Calu3 (cell line): ENCODE results near the gene LRRC49. TPM values are rescaled to one million over a fixed set of nuclear protein-coding genes. Genes with fewer than 3 reads are reported as not detected.

Experiments
- BruUV-seq: library from RNA; stranded (reverse); fragments of 400-500 nt; replicated peaks from 2 replicates; lab custom pipeline; 2021; lab: Mats Ljungman, UMichigan
- CTCF ChIA-PET: fragments of 300-600 bp; sonication (Branson Sonifier 250); formaldehyde crosslinking; loops from one replicate; lab custom pipeline; 2022; ENCODE audit warnings: antibody characterized with exemption; lab: Charles Lee
- DNase-seq: peaks from one replicate; pipeline ENCODE4 v3.0.0; 2022
- H3K27ac Mint-ChIP-seq: one replicate; pipeline ENCODE4 v1.8.0; 2022; ENCODE audit warnings: mixed read lengths; ENCODE audit not compliant: unreplicated experiment
- H3K27me3 Mint-ChIP-seq: one replicate; pipeline ENCODE4 v1.8.0; 2022; ENCODE audit warnings: mixed read lengths; ENCODE audit not compliant: unreplicated experiment
- H3K36me3 Mint-ChIP-seq: one replicate; pipeline ENCODE4 v1.8.0; 2022; ENCODE audit warnings: mild to moderate bottlenecking, moderate library complexity, mixed read lengths; ENCODE audit not compliant: insufficient read depth, unreplicated experiment
- H3K4me1 Mint-ChIP-seq: one replicate; pipeline ENCODE4 v1.8.0; 2022; ENCODE audit warnings: mild to moderate bottlenecking, low read depth, mixed read lengths; ENCODE audit not compliant: unreplicated experiment
- H3K4me3 Mint-ChIP-seq: one replicate; pipeline ENCODE4 v1.8.0; 2022; ENCODE audit warnings: mild to moderate bottlenecking, low read depth, moderate library complexity, mixed read lengths; ENCODE audit not compliant: unreplicated experiment
- H3K9me3 Mint-ChIP-seq: one replicate; pipeline ENCODE4 v1.8.0; 2022; ENCODE audit warnings: low read depth, mixed read lengths; ENCODE audit not compliant: unreplicated experiment
- intact Hi-C: fragments of 100-400 bp; cut with micrococcal nuclease; formaldehyde crosslinking; loops from one replicate; pipeline ENCODE4 v1.10.0; 2022; ENCODE audit not compliant: unreplicated experiment
- total RNA-seq: library from RNA; stranded (reverse); gene quantifications from 2 replicates; pipeline ENCODE4 v1.2.3, GENCODE V29; 2022
- TF ChIP-seq, protein P1 (sequence below): fragments of 200-600 bp; IDR thresholded peaks from one replicate; pipeline ENCODE4 v1.8.0; 2022; ENCODE audit warnings: antibody characterized with exemption; ENCODE audit not compliant: unreplicated experiment

Gene LRRC49
- total RNA-seq, 1 experiment from 2014 or later, result 6.3 TPM

DNA sequence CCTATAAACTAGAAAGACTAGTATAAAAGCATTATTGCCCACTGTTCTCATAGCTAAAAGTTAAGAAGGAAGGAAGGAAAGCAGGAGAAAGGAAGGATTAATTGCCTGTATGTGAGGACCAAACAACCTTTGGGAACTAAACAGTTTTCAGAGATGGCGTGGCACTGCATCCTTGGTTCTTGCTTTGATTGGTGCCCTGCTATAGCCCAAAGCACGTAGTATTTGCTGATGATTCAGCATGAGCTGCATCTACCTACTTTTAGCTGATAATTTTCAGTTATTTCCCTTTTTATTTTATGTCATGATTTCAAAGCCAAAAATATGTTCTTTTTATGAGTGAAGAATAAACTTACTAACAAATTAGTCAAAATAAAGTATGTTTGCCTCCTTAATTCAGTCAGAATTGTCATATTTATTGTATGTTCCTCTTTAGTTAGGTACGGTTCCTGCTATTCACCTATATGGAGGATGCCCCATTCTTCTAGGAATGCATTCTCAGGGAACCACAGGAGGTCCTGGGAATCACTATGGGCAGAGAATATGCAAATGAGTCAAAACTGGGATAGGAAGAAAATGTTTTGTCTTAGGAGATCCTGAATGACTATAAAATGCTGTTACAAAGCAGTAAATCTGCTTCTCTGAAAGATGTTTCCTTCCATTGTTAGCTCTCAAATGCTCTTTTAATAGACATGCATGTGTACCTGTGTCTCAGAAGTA is 157.2 kb downstream of the LRRC49 start:
- CTCF ChIA-PET, result no interaction called here
- Mint-ChIP-seq H3K9me3 (no peaks in the 10 kb centered on the region), H3K27me3 (no peaks in the 10 kb centered on the region), H3K4me1 (peaks cover 22% of the 10 kb centered on the region), H3K36me3 (no peaks in the 10 kb centered on the region), H3K27ac (no peak overlapping the region), H3K4me3 (no peak overlapping the region)
- intact Hi-C loops, result no loop called here
- no TSS peak for BruUV-seq
- no peak for DNase-seq
- TF ChIP-seq, protein P1, sequence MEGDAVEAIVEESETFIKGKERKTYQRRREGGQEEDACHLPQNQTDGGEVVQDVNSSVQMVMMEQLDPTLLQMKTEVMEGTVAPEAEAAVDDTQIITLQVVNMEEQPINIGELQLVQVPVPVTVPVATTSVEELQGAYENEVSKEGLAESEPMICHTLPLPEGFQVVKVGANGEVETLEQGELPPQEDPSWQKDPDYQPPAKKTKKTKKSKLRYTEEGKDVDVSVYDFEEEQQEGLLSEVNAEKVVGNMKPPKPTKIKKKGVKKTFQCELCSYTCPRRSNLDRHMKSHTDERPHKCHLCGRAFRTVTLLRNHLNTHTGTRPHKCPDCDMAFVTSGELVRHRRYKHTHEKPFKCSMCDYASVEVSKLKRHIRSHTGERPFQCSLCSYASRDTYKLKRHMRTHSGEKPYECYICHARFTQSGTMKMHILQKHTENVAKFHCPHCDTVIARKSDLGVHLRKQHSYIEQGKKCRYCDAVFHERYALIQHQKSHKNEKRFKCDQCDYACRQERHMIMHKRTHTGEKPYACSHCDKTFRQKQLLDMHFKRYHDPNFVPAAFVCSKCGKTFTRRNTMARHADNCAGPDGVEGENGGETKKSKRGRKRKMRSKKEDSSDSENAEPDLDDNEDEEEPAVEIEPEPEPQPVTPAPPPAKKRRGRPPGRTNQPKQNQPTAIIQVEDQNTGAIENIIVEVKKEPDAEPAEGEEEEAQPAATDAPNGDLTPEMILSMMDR, result no peak

DNA sequence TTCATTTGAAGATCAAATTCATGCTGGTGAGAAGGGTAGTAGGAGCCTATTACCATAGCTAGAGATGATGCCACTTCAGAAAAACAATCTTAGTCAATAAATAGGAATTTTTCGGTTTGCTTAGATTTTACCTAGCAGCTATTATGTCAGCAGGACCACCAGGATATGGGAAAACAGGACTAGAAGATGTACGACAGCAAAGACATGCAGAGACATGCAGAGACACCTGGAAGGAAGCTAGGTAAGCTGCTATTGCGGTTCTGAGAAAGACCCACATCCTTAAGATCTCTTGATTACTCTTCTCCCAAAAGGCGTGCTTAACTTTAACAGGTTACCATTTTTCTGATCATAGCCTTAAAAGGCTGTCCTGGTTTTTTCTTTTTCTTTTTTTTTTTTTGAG is 157.8 kb downstream of the LRRC49 start:
- H3K27ac Mint-ChIP-seq, result no peak overlapping the region

DNA sequence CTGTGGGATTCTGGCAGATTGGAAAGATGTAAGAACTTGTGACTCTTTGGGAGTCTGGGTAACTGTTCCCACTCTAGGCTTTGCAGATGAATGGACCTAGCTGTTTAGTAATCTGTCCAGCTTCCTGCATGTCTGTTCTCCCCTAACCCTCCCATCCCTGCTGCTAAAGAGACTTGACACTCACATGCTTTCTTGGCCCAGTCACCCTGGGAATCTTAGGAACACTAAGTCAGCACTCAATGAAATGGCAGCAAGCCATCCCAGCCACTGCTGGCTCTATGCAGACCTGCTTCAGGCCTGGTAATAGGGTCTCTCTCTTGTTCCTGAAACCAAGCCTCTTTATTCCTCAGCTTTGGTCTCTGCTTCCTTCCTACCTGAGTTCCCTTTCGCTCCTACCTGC is 158.9 kb downstream of the LRRC49 start:
- Mint-ChIP-seq H3K27me3 (no peaks in the 10 kb centered on the region), H3K4me3 (no peak overlapping the region), H3K4me1 (peaks cover 24% of the 10 kb centered on the region), H3K9me3 (no peaks in the 10 kb centered on the region), H3K27ac (no peak overlapping the region), H3K36me3 (no peaks in the 10 kb centered on the region)
- intact Hi-C loops, result no loop called here
- no peak for DNase-seq
- TF ChIP-seq, protein P1, result no peak
- CTCF ChIA-PET, result interaction anchor here (0.8 kb wide), 1 partner anchor 22 kb away, joined by 3 read pairs; no protein-coding TSS in a partner anchor
- BruUV-seq, result no TSS peak

More for the DNA sequence above, 157.8 kb downstream of the LRRC49 start:
- intact Hi-C loops, result no loop called here
- CTCF ChIA-PET, result no interaction called here
- H3K9me3 Mint-ChIP-seq, result no peaks in the 10 kb centered on the region
- no peaks in the 10 kb centered on the region for H3K36me3 Mint-ChIP-seq
- DNase-seq, result no peak
- H3K27me3 Mint-ChIP-seq, result no peaks in the 10 kb centered on the region
- peaks cover 24% of the 10 kb centered on the region for H3K4me1 Mint-ChIP-seq
- no TSS peak for BruUV-seq
- no peak overlapping the region for H3K4me3 Mint-ChIP-seq
- TF ChIP-seq, protein P1, result no peak

DNA sequence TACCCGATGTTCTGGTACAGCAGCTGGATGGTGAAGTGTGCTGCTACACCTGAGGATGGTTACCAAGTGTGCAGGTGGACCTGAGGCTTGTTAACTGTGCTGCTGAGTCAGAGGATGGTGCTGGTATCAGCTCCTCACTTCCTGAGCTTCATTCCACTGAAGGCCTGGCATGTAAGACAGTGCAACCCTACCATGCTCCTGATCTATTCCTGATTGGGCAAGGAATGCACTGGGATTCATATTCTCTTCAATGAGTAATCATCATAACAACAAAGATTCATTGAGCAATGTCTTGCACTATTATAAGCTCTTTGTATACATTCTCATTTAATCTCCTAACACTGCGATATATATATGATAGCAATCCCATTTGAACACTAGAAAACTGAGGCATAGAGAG is 159.7 kb downstream of the LRRC49 start:
- no peak for DNase-seq
- Mint-ChIP-seq H3K9me3 (no peaks in the 10 kb centered on the region), H3K27ac (no peak overlapping the region), H3K4me3 (no peak overlapping the region), H3K4me1 (peaks cover 24% of the 10 kb centered on the region), H3K27me3 (no peaks in the 10 kb centered on the region), H3K36me3 (no peaks in the 10 kb centered on the region)
- intact Hi-C loops, result no loop called here
- CTCF ChIA-PET, result no interaction called here
- no TSS peak for BruUV-seq
- TF ChIP-seq, protein P1, result no peak
